GM19043 (cell line): ENCODE data around the gene MMP19.
"Not testable (repeated sequence)": the region's sequence is repeated elsewhere in the genome, so short reads cannot be mapped to it uniquely, and the experiment has no call there.

Source experiments
- ATAC-seq: cut with Tn5 transposase; IDR thresholded peaks from one replicate; pipeline ENCODE4 v1.9.1; 2021; ENCODE audit warnings: low read depth; ENCODE audit not compliant: unreplicated experiment

Gene MMP19

DNA sequence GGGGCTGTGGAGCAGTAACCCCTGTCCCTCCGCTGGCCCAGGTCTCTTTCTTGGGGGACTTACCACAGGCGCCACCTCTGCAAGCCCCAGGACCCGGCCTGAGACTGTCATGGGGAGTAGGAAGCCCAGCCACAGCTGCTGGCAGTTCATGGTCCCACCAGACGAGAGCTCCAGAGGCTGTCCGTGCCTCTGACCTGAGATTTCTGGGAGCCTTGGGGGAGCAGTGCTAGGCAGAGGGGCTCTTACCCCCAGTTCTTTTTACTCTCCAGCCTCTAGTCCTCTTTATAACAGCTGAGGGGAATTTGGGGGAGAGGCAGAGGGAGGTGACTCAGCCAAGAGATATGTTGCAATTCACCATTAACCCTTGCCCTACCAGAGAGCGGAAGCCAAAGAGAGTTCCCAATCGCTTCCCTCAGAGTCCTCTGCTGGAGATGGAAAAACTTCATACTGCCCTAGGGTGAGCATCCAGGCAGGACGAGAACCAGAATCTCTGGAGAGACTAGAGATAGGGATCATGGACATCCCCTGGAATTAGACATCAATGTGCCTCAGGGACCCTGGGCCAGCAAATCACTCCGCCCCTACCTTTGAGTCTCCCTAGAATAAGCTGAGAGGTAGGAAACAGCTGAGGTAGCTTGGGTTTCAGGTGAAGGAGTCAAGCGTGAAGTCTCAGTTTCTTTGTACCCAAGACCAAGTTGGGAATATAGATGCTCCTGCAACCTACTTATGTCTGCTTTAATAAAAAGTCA lies at the start of gene MMP19:
Gene MMP19 (minus strand): TSS at position 256 of the 749 bp plus-strand sequence. CDS start 106 bp downstream, at position 150.
- ATAC-seq: no peak

- no peak for ATAC-seq
Observed at GRCh38 chr12:55891310-55891709, 48.6 kb upstream of the MMP19 start.

DNA sequence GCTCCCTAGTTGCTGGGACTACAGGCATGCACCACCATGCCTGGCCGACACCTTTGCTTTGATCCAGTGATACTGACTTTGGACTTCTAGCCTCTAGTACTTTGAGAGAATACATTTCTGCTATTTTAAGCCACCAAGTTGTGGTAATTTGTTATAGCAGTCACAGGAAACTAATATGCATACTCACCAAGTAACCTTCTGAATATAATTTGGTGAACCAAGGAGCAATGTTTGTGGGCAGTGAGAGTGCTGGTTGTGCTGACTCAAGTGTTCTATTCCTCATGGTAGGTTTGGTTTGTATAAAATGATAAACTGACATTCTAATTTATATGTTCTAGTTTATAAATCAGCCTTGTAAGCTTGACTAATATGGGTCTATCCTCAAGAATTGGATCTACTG lies 42.4 kb upstream of the MMP19 start:
- no peak for ATAC-seq

GRCh38 chr12:55877824-55878223 lies 35.1 kb upstream of the MMP19 start:
- ATAC-seq: no peak

DNA sequence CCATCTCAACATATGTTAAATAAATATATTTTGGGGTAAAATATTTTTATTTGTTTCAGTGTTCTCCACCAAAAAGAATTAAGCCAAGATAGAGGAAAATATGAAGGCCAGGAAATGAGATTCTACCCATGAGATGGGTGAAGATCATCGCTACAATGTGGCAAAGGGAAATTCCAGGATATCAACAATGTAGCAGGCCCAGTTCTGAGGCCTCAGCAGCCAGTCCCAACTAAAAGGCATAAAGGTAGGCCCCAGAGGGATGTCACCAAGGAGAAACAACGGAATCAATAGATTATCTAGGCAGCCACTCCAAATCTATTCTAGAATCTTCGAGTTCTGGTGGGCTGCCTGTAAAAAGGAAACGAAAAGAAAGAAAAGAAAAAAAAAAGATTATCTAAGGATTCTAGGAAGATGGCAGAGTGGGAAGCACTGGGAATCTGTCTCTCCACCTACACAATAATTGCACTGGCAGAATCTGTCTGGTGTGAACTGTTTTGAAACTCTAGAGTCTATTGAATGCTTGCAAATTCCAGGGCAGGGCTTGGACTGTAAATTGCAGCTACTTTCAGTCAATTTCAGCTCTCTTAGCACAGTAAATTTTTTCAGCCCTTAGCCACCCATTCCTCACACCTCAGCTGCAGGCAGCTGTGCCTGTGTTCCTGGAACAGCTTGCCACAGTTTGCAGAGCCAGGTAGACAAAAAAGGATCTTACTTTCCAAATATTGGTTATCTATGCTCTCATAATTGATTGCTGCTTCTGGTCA lies 33.1 kb upstream of the MMP19 start:
- ATAC-seq: no peak

GRCh38 chr12:55874443-55874842 lies 31.7 kb upstream of the MMP19 start:
- ATAC-seq: no peak

GRCh38 chr12:55866454-55867004 lies 23.8 kb upstream of the MMP19 start:
- ATAC-seq: not testable (repeated sequence)

DNA sequence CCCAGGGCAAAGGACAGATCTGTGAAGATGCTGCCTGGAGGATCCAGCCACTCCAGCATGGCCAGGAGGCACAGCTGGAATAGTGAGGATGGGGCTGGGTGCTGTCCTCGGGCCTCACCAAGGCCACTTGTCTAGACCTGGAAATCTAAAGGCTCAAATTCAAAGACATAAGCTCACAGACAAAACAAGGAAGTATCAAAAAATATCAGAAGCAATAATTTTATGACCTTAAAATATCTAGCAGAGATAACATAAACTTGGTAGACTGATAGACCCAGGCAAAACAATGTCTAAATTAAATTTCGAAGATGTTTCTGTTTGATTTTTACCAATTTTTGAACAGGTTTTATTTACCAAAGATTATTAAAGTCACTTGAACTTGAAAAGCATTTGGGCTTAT lies 22.6 kb upstream of the MMP19 start:
- no peak for ATAC-seq

DNA sequence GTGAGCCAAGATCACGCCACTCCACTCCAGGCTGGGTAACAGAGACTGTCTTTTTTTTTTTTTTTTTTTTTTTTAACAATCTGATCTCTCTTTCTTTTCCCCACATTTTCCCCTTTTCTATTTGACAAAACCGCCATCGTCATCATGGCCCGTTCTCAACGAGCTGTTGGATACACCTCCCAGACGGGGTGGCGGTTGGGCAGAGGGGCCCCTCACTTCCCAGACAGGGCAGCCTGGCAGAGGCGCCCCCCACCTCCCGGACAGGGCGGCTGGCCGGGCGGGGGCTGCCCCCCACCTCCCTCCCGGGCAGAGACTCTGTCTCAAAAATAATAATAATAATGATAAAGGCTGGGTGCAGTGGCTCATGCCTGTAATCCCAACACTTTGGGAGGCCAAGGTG lies 20.2 kb upstream of the MMP19 start:
- ATAC-seq: not testable (repeated sequence)

- ATAC-seq: no peak
Observed at GRCh38 chr12:55862286-55862685, 19.6 kb upstream of the MMP19 start.

DNA sequence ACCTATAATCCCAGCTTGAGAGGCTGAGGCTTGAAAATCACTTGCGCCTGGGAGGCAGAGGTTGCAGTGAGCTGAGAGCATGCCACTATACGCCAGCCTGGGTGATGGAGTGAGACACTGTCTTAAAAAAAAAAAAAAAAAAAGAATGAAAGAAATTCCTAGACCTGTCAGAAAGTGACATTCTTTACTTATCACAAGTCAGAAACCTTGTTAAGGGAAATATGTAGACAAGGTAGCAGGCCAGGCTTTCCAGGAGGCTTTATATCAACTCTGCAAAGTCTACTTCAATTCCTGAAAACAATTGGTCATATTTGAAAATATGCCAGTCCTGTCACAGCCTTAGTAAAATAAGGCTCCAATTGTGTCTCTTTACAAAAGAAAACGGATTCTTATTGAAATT lies 19.1 kb upstream of the MMP19 start:
- no peak for ATAC-seq

GRCh38 chr12:55861396-55861795 lies 18.7 kb upstream of the MMP19 start:
- no peak for ATAC-seq

- no peak for ATAC-seq
Observed at GRCh38 chr12:55852740-55853139, 10.0 kb upstream of the MMP19 start.

DNA sequence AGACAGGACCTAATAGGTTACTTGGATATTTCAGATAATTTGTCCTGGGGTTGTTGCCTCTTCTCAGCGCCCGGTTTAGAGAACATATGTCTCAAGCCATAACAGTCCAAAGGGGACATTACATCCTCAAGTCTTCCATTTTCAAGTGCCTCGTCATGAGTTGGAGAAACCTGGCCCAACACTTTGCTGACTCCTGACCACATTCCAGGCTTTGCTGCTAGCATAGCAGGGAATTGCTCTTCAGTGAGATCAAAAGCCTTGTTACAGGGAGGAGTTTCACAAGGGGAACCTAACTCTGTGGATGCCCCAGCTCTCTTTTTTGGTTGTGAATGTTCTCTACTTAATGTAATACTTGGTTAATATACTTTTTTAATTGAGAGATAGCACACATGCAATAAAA lies 8.2 kb upstream of the MMP19 start:
- no peak for ATAC-seq

- ATAC-seq: no peak
Observed at GRCh38 chr12:55850401-55850800, 7.7 kb upstream of the MMP19 start.

- ATAC-seq: no peak
Observed at GRCh38 chr12:55849616-55850343, 7.0 kb upstream of the MMP19 start.

GRCh38 chr12:55847603-55848291 lies 5.0 kb upstream of the MMP19 start:
- no peak for ATAC-seq

GRCh38 chr12:55847033-55847432 lies 4.3 kb upstream of the MMP19 start:
- no peak for ATAC-seq

- ATAC-seq: no peak
Observed at GRCh38 chr12:55845785-55846496, 3.2 kb upstream of the MMP19 start.

- no peak for ATAC-seq
Observed at GRCh38 chr12:55845361-55845760, 2.6 kb upstream of the MMP19 start.
